ENCODE data around the gene MED9.

The MED9 gene

GRCh38 chr17:17491546-17491988 lies 14.8 kb downstream of the MED9 start:
- WGBS (ENCODE audit: extremely low coverage, insufficient coverage, insufficient read length): no CpG with 5 or more reads among the region's 17 CpGs
- no peak overlapping the region for H4K91ac ChIP-seq (ENCODE audit: low read depth, low read length)

GRCh38 chr17:17492085-17492484 lies 15.3 kb downstream of the MED9 start:
- H2BK5ac ChIP-seq (ENCODE audit: low read depth, low read length, poor library complexity): no peak overlapping the region
- no peak overlapping the region for H2BK120ac ChIP-seq (ENCODE audit: insufficient read depth, low read length, poor library complexity)
- no peak overlapping the region for H4K91ac ChIP-seq (ENCODE audit: low read depth, low read length)
- no peak overlapping the region for H3K14ac ChIP-seq (ENCODE audit: low read length)
- H3K9ac ChIP-seq (ENCODE audit: low read length): no peak overlapping the region
- peaks cover 19 to 32% of the 10 kb centered on the region in 2 experiments for H3K36me3 ChIP-seq (ENCODE audit: control insufficient read depth in 1 of 2, insufficient read depth in 2 of 2, low read length in 2 of 2)
- H3K4me1 ChIP-seq (ENCODE audit: control insufficient read depth in 1 of 2, insufficient read depth in 2 of 2, low read length in 2 of 2): peaks cover 10 to 18% of the 10 kb centered on the region in 2 experiments
- no peaks in the 10 kb centered on the region for H3K79me2 ChIP-seq (ENCODE audit: control insufficient read depth, insufficient read depth, low read length, poor library complexity)
- no peak overlapping the region for H2BK12ac ChIP-seq (ENCODE audit: low read length)
- no peak overlapping the region for H2AFZ ChIP-seq (ENCODE audit: insufficient read depth, low read length, poor library complexity)
- no peak overlapping the region for H3K18ac ChIP-seq (ENCODE audit: low read length)
- H2AK5ac ChIP-seq (ENCODE audit: low read length): no peak overlapping the region
- H3K27me3 ChIP-seq (ENCODE audit: insufficient read depth, low read length): peaks cover 17% of the 10 kb centered on the region
- H3K23ac ChIP-seq (ENCODE audit: low read length): no peak overlapping the region
- no peak overlapping the region for H3K4me3 ChIP-seq (ENCODE audit: low read depth, low read length)
- no peaks in the 10 kb centered on the region for H3K9me3 ChIP-seq (ENCODE audit: insufficient read depth, low read depth, low read length)
- no peak overlapping the region for H3K4ac ChIP-seq (ENCODE audit: low read depth, low read length)
- H3K4me2 ChIP-seq (ENCODE audit: low read length): no peak overlapping the region
- no peak overlapping the region for H4K8ac ChIP-seq (ENCODE audit: low read depth, low read length)
- no peak overlapping the region for H3K27ac ChIP-seq (ENCODE audit: low read depth, low read length)
- H4K12ac ChIP-seq (ENCODE audit: low read depth, low read length): no peak overlapping the region
- DNase-seq: no peak
- no CpG with 5 or more reads among the region's 11 CpGs for WGBS (ENCODE audit: extremely low coverage, insufficient coverage, insufficient read length)
- H3K79me1 ChIP-seq (ENCODE audit: low read length): no peaks in the 10 kb centered on the region

More at GRCh38 chr17:17491546-17491988, 14.8 kb downstream of the MED9 start:
- H3K4ac ChIP-seq (ENCODE audit: low read depth, low read length): no peak overlapping the region
- DNase-seq: no peak
- H3K18ac ChIP-seq (ENCODE audit: low read length): no peak overlapping the region
- H2BK12ac ChIP-seq (ENCODE audit: low read length): no peak overlapping the region
- H4K8ac ChIP-seq (ENCODE audit: low read depth, low read length): no peak overlapping the region
- no peak overlapping the region for H3K9ac ChIP-seq (ENCODE audit: low read length)
- H3K27ac ChIP-seq (ENCODE audit: low read depth, low read length): no peak overlapping the region
- H3K9me3 ChIP-seq (ENCODE audit: insufficient read depth, low read depth, low read length): no peaks in the 10 kb centered on the region
- no peak overlapping the region for H4K12ac ChIP-seq (ENCODE audit: low read depth, low read length)
- H3K79me2 ChIP-seq (ENCODE audit: control insufficient read depth, insufficient read depth, low read length, poor library complexity): no peaks in the 10 kb centered on the region
- no peak overlapping the region for H2BK120ac ChIP-seq (ENCODE audit: insufficient read depth, low read length, poor library complexity)
- H3K4me1 ChIP-seq (ENCODE audit: control insufficient read depth in 1 of 2, insufficient read depth in 2 of 2, low read length in 2 of 2): peaks cover 10 to 16% of the 10 kb centered on the region in 2 experiments
- peaks cover 16% of the 10 kb centered on the region for H3K27me3 ChIP-seq (ENCODE audit: insufficient read depth, low read length)
- no peak overlapping the region for H2BK5ac ChIP-seq (ENCODE audit: low read depth, low read length, poor library complexity)
- no peaks in the 10 kb centered on the region for H3K79me1 ChIP-seq (ENCODE audit: low read length)
- no peak overlapping the region for H2AK5ac ChIP-seq (ENCODE audit: low read length)
- no peak overlapping the region for H2AFZ ChIP-seq (ENCODE audit: insufficient read depth, low read length, poor library complexity)
- peaks cover 19 to 32% of the 10 kb centered on the region in 2 experiments for H3K36me3 ChIP-seq (ENCODE audit: control insufficient read depth in 1 of 2, insufficient read depth in 2 of 2, low read length in 2 of 2)
- H3K4me3 ChIP-seq (ENCODE audit: low read depth, low read length): no peak overlapping the region
- H3K4me2 ChIP-seq (ENCODE audit: low read length): no peak overlapping the region
- no peak overlapping the region for H3K23ac ChIP-seq (ENCODE audit: low read length)
- H3K14ac ChIP-seq (ENCODE audit: low read length): no peak overlapping the region

GRCh38 chr17:17492571-17492970 lies 15.8 kb downstream of the MED9 start:
- H3K9ac ChIP-seq (ENCODE audit: low read length): no peak overlapping the region
- no peak overlapping the region for H3K4me3 ChIP-seq (ENCODE audit: low read depth, low read length)
- no peak for DNase-seq
- H3K36me3 ChIP-seq (ENCODE audit: control insufficient read depth in 1 of 2, insufficient read depth in 2 of 2, low read length in 2 of 2): peaks cover 15 to 28% of the 10 kb centered on the region in 2 experiments
- no peak overlapping the region for H3K18ac ChIP-seq (ENCODE audit: low read length)
- no peak overlapping the region for H3K14ac ChIP-seq (ENCODE audit: low read length)
- H2AK5ac ChIP-seq (ENCODE audit: low read length): no peak overlapping the region
- H4K91ac ChIP-seq (ENCODE audit: low read depth, low read length): no peak overlapping the region
- no peak overlapping the region for H4K8ac ChIP-seq (ENCODE audit: low read depth, low read length)
- H3K4ac ChIP-seq (ENCODE audit: low read depth, low read length): no peak overlapping the region
- H3K4me2 ChIP-seq (ENCODE audit: low read length): no peak overlapping the region
- no peaks in the 10 kb centered on the region for H3K79me1 ChIP-seq (ENCODE audit: low read length)
- no peaks in the 10 kb centered on the region for H3K9me3 ChIP-seq (ENCODE audit: insufficient read depth, low read depth, low read length)
- no CpG with 5 or more reads among the region's 9 CpGs for WGBS (ENCODE audit: extremely low coverage, insufficient coverage, insufficient read length)
- no peak overlapping the region for H2AFZ ChIP-seq (ENCODE audit: insufficient read depth, low read length, poor library complexity)
- H3K79me2 ChIP-seq (ENCODE audit: control insufficient read depth, insufficient read depth, low read length, poor library complexity): no peaks in the 10 kb centered on the region
- H4K12ac ChIP-seq (ENCODE audit: low read depth, low read length): no peak overlapping the region
- no peak overlapping the region for H3K23ac ChIP-seq (ENCODE audit: low read length)
- H2BK12ac ChIP-seq (ENCODE audit: low read length): no peak overlapping the region
- no peak overlapping the region for H2BK5ac ChIP-seq (ENCODE audit: low read depth, low read length, poor library complexity)
- H3K4me1 ChIP-seq (ENCODE audit: control insufficient read depth in 1 of 2, insufficient read depth in 2 of 2, low read length in 2 of 2): peaks cover 10 to 19% of the 10 kb centered on the region in 2 experiments
- H3K27me3 ChIP-seq (ENCODE audit: insufficient read depth, low read length): peaks cover 17% of the 10 kb centered on the region
- no peak overlapping the region for H2BK120ac ChIP-seq (ENCODE audit: insufficient read depth, low read length, poor library complexity)
- H3K27ac ChIP-seq (ENCODE audit: low read depth, low read length): no peak overlapping the region

GRCh38 chr17:17493249-17493985 lies 16.6 kb downstream of the MED9 start:
- H2BK120ac ChIP-seq (ENCODE audit: insufficient read depth, low read length, poor library complexity): no peak overlapping the region
- peaks cover 15 to 23% of the 10 kb centered on the region in 2 experiments for H3K36me3 ChIP-seq (ENCODE audit: control insufficient read depth in 1 of 2, insufficient read depth in 2 of 2, low read length in 2 of 2)
- no peaks in the 10 kb centered on the region for H3K79me2 ChIP-seq (ENCODE audit: control insufficient read depth, insufficient read depth, low read length, poor library complexity)
- DNase-seq: no peak
- no peaks in the 10 kb centered on the region for H3K79me1 ChIP-seq (ENCODE audit: low read length)
- H3K9ac ChIP-seq (ENCODE audit: low read length): no peak overlapping the region
- no CpG with 5 or more reads among the region's 15 CpGs for WGBS (ENCODE audit: extremely low coverage, insufficient coverage, insufficient read length)
- H3K4ac ChIP-seq (ENCODE audit: low read depth, low read length): no peak overlapping the region
- H3K14ac ChIP-seq (ENCODE audit: low read length): no peak overlapping the region
- H3K4me2 ChIP-seq (ENCODE audit: low read length): no peak overlapping the region
- H3K4me1 ChIP-seq (ENCODE audit: control insufficient read depth in 1 of 2, insufficient read depth in 2 of 2, low read length in 2 of 2): peaks cover 10 to 19% of the 10 kb centered on the region in 2 experiments
- H2BK5ac ChIP-seq (ENCODE audit: low read depth, low read length, poor library complexity): no peak overlapping the region
- no peak overlapping the region for H3K4me3 ChIP-seq (ENCODE audit: low read depth, low read length)
- no peak overlapping the region for H2AFZ ChIP-seq (ENCODE audit: insufficient read depth, low read length, poor library complexity)
- H4K12ac ChIP-seq (ENCODE audit: low read depth, low read length): no peak overlapping the region
- no peak overlapping the region for H3K27ac ChIP-seq (ENCODE audit: low read depth, low read length)
- H4K91ac ChIP-seq (ENCODE audit: low read depth, low read length): no peak overlapping the region
- no peak overlapping the region for H3K23ac ChIP-seq (ENCODE audit: low read length)
- H3K9me3 ChIP-seq (ENCODE audit: insufficient read depth, low read depth, low read length): no peaks in the 10 kb centered on the region
- H3K18ac ChIP-seq (ENCODE audit: low read length): no peak overlapping the region
- H3K27me3 ChIP-seq (ENCODE audit: insufficient read depth, low read length): peaks cover 17% of the 10 kb centered on the region
- H2BK12ac ChIP-seq (ENCODE audit: low read length): no peak overlapping the region
- no peak overlapping the region for H2AK5ac ChIP-seq (ENCODE audit: low read length)
- H4K8ac ChIP-seq (ENCODE audit: low read depth, low read length): no peak overlapping the region

Measured in trophoblast cell (in vitro differentiated cells and primary cell).